AG10803 (cell line): ENCODE results near the gene SHISAL1.

Experiments
- DNase-seq: peaks from one replicate; pipeline ENCODE4 v3.0.0; 2010; ENCODE audit warnings: low read depth
- H3K4me3 ChIP-seq: 2 replicates; pipeline ENCODE4 v1.5.1; 2011; ENCODE audit warnings: mild to moderate bottlenecking, low read length, control low read depth
- CTCF ChIP-seq: conservative IDR thresholded peaks from 2 replicates; pipeline ENCODE4 v1.5.1; 2011; ENCODE audit warnings: mild to moderate bottlenecking, low read length, control low read depth, inconsistent platforms

Gene SHISAL1

GRCh38 chr22:44247923-44248892 is 64.5 kb downstream of the SHISAL1 start:
- no peak overlapping the region for H3K4me3 ChIP-seq
- no peak for DNase-seq
- no peak for TF ChIP-seq CTCF

GRCh38 chr22:44247346-44247745 is 65.4 kb downstream of the SHISAL1 start:
- H3K4me3 ChIP-seq = no peak overlapping the region
- no peak for TF ChIP-seq CTCF

GRCh38 chr22:44246615-44247326 is 66.0 kb downstream of the SHISAL1 start:
- H3K4me3 ChIP-seq = no peak overlapping the region
- TF ChIP-seq CTCF = no peak

More at GRCh38 chr22:44247346-44247745, 65.4 kb downstream of the SHISAL1 start:
- no peak for DNase-seq

GRCh38 chr22:44245867-44246266 is 66.9 kb downstream of the SHISAL1 start:
- no peak overlapping the region for H3K4me3 ChIP-seq
- DNase-seq = no peak
- no peak for TF ChIP-seq CTCF

More at GRCh38 chr22:44246615-44247326, 66.0 kb downstream of the SHISAL1 start:
- DNase-seq = no peak

GRCh38 chr22:44245438-44245837 is 67.3 kb downstream of the SHISAL1 start:
- no peak overlapping the region for H3K4me3 ChIP-seq
- DNase-seq = no peak
- no peak for TF ChIP-seq CTCF

GRCh38 chr22:44244265-44244822 is 68.4 kb downstream of the SHISAL1 start:
- H3K4me3 ChIP-seq = no peak overlapping the region
- no peak for DNase-seq
- TF ChIP-seq CTCF = no peak
